A673 (cell line): ENCODE results near the gene FUBP1.

Experiments
- EZH2 ChIP-seq: fragments of 200-600 bp; sonication (generic); IDR thresholded peaks from 2 replicates; pipeline ENCODE4 v1.6.1; 2017; ENCODE audit warnings: borderline replicate concordance, low read depth, mild to moderate bottlenecking, mixed read lengths, antibody characterized with exemption, low read length; ENCODE audit not compliant: poor library complexity, severe bottlenecking
- TF ChIP-seq, protein P1 (sequence below): fragments of 300-800, 200-600 bp; sonication (generic); conservative IDR thresholded peaks from 2 replicates; pipeline ENCODE4 v1.5.1; 2017; ENCODE audit warnings: low read depth, mild to moderate bottlenecking, antibody characterized with exemption, low read length, moderate library complexity, mixed read lengths

DNA sequence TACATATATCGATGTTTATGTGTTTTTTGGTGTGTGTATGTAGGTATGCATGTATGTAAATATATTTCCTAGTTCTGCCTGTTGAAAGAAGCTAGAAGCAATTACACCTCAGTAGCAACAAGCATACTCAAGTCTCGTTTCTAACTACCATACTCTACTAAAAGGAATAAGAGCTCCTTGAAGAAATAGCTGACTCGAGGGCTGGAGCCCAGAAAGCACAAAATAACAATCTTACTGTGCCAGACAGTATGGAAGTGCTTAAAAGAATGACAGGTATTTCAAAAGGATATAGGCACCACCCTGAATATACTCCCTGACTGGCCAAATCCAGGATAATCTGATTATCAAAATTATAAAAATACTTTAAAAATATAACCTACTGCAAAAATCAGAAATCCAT is 23.2 kb downstream of the FUBP1 start:
- TF ChIP-seq, protein P1, sequence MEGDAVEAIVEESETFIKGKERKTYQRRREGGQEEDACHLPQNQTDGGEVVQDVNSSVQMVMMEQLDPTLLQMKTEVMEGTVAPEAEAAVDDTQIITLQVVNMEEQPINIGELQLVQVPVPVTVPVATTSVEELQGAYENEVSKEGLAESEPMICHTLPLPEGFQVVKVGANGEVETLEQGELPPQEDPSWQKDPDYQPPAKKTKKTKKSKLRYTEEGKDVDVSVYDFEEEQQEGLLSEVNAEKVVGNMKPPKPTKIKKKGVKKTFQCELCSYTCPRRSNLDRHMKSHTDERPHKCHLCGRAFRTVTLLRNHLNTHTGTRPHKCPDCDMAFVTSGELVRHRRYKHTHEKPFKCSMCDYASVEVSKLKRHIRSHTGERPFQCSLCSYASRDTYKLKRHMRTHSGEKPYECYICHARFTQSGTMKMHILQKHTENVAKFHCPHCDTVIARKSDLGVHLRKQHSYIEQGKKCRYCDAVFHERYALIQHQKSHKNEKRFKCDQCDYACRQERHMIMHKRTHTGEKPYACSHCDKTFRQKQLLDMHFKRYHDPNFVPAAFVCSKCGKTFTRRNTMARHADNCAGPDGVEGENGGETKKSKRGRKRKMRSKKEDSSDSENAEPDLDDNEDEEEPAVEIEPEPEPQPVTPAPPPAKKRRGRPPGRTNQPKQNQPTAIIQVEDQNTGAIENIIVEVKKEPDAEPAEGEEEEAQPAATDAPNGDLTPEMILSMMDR: no peak
- TF ChIP-seq EZH2: no peak
